OCI-M1 (cell line): Measurements from ENCODE around the gene CACNA2D2.
"Not testable (repeated sequence)": the region's sequence is repeated elsewhere in the genome, so short reads cannot be mapped to it uniquely, and the experiment has no call there.

Experiments
- DNase-seq: peaks from one replicate; lab custom pipeline; 2025; lab: John Stamatoyannopoulos, UW

Gene CACNA2D2

GRCh38 chr3:50530001-50530970 lies 26.9 kb upstream of the CACNA2D2 start:
- no peak for DNase-seq

GRCh38 chr3:50525987-50526386 lies 22.6 kb upstream of the CACNA2D2 start:
- peak; percentile 79 for DNase-seq

GRCh38 chr3:50525191-50525910 lies 21.9 kb upstream of the CACNA2D2 start:
- no peak for DNase-seq

DNA sequence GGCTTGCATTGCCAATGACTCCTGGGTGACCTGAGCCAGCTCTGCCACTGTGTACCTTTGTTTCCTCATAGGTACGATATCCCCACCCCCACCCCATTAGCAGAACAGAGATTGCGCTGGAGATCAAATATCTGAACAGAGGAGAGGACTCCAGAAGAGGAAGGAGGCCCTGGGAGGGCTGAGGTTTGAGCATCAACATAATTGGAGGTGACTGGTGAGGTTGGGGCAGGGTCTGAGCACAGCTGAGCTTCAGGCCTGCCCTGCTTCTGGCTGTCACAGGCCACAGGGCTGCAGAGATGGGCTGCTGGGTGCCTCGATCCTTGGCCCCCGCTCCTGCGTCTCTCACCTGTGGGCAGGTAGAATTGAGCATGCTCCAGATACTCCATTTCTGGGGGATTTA lies 21.3 kb upstream of the CACNA2D2 start:
- no peak for DNase-seq

DNA sequence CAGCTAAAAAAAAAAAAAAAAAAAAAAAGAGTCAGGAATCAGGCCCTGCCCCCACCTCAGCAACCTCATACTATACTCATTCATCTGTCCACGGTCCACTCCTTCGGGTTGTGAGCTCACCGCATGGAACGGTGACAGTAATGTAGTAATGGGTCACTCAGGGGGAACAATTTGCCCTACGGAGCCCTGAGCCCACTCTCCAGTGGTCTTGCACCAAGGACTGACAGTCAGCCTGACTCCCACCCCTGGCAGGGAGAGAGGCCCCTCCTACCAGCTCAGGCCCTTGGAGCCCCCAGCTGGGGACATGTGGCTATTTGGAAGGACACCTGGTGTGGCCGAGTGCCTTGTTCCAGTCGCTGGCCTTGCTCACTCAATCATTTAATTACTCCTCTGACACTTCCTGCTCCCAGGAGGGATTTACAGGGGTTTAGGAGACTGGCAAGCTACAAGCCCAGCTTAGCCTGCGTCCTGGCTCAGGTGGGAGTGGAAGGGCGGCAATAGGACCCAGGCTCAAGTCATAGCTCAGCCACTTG lies 19.9 kb upstream of the CACNA2D2 start:
- no peak for DNase-seq

- DNase-seq, result no peak
Observed at GRCh38 chr3:50521572-50521971, 18.1 kb upstream of the CACNA2D2 start.

DNA sequence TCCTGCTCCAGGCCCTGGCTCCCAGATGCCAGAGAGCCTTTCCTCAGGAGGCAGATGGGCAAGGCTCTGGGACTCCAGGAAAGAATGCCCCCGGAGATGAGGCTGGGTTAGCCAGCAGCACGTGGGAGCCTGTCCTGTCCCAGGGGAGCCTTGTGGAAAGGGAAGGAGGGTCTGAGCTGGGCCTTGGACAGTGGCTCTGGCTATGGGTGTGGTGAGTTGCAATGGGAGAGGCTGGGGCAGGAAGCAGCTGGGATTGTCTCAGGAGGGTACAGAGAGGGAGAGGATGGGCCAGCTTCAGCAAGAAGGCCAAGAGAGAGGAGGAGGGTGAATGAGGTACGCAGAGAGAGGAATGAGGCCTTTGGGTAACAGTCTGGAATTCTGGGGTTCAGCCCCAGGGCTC lies 17.4 kb upstream of the CACNA2D2 start:
- no peak for DNase-seq

- DNase-seq, result peak; percentile 66
Observed at GRCh38 chr3:50519471-50520089, 16.1 kb upstream of the CACNA2D2 start.

DNA sequence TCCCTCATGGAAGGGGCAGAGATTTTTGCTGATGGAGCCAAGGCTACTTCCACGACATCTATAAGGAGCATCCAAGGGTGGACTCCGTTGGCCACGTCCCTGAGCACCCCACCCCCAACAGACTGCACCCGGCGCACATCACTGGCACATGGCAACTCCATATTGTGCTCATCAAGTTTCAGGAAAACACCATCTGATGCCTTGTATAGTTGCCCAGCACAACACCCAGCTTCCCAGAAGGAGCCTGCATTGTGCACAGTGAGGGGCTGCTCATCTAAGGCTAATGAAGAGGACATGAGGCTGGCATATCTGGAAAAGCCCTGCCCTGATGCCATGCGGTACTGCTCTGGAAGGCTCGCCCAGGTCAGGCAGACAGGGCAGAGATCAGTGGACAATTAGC lies 15.0 kb upstream of the CACNA2D2 start:
- DNase-seq, result no peak

GRCh38 chr3:50517721-50518206 lies 14.3 kb upstream of the CACNA2D2 start:
- no peak for DNase-seq

DNA sequence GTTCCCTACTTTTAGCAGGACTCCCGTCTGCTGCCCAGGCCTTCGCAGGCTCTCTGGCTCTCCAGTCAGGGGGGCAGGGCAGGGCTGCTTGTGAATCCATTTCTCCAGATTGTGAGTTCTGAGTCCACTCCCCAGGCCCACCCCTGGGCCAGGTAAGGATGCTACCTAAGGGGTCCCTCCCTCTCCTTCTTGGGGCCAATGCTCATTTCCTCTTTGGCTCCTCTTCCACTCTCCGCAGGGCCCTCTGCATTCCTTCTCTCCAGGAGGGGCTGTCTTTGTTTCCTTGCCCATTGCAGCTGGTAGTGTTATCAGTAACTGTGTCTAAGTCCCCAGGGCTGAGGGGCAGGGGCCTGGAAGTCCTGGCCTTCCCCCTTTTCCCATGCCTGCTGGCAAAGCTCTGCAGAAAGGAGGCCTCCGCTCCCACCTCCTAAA lies 13.0 kb upstream of the CACNA2D2 start:
- no peak for DNase-seq

GRCh38 chr3:50515565-50516439 lies 12.4 kb upstream of the CACNA2D2 start:
- peak; percentile 3 for DNase-seq

DNA sequence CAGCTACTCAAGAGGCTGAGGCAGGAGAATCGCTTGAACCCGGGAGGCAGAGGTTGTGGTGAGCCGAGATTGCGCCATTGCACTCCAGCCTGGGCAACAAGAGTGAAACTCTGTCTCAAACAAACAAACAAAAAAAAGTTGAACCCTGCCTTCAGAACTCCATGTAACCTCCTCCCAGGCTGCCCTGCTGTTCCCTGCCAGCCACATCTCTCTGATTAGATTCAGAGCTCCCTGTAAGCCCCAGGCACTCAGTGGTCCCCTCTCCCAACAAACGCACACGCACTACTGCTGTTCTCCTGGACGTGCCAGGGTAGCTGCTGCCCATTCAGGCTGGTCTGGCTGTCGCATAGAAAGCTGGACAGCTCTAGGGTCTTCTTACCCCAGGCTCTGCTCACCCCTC lies 9.5 kb upstream of the CACNA2D2 start:
- DNase-seq, result not testable (repeated sequence)

DNA sequence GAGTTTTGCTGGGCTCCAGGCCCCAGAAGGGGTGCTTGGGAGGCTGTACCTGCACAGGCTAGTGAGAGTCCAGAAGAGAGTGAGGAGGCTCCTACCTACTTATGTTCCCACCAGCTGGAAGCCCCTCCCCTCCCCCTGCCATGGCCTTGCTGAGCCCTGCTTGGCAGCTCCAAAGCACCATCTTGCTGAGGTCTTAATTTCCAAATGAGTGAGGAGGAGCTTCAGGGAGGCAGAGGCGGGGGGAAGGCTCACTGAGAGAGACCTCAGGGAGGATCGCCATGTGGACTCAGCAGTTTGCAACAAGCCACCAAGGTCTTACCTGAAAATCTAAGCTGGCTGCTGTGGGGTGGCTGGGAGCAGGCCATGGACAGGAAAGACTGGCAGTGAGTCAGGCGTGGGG lies 8.7 kb upstream of the CACNA2D2 start:
- no peak for DNase-seq

DNA sequence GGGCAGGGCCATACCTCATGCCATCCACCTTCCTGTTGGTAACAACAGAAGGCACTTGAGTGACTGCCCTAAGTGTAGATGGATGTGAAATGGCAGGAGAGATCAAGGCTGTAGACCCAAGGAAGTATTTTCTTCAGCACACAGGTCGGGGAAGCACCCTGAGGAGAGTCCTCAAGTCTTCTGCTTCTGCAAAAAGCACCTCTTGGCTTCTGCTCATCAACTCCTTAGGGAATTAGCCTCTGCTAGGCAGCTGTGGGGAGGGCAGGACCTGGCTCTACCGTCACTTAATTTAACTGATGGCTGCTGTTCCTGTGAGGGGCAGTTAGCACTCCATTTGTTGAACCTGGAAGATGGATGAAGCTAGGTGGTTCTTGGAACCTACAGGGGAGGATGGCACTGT lies 6.9 kb upstream of the CACNA2D2 start:
- no peak for DNase-seq

GRCh38 chr3:50509715-50510114 lies 6.3 kb upstream of the CACNA2D2 start:
- DNase-seq, result no peak

GRCh38 chr3:50508821-50509220 lies 5.4 kb upstream of the CACNA2D2 start:
- DNase-seq, result no peak

GRCh38 chr3:50506169-50506568 lies 2.7 kb upstream of the CACNA2D2 start:
- no peak for DNase-seq

- DNase-seq, result no peak
Observed at GRCh38 chr3:50504681-50505080, 1.2 kb upstream of the CACNA2D2 start.

DNA sequence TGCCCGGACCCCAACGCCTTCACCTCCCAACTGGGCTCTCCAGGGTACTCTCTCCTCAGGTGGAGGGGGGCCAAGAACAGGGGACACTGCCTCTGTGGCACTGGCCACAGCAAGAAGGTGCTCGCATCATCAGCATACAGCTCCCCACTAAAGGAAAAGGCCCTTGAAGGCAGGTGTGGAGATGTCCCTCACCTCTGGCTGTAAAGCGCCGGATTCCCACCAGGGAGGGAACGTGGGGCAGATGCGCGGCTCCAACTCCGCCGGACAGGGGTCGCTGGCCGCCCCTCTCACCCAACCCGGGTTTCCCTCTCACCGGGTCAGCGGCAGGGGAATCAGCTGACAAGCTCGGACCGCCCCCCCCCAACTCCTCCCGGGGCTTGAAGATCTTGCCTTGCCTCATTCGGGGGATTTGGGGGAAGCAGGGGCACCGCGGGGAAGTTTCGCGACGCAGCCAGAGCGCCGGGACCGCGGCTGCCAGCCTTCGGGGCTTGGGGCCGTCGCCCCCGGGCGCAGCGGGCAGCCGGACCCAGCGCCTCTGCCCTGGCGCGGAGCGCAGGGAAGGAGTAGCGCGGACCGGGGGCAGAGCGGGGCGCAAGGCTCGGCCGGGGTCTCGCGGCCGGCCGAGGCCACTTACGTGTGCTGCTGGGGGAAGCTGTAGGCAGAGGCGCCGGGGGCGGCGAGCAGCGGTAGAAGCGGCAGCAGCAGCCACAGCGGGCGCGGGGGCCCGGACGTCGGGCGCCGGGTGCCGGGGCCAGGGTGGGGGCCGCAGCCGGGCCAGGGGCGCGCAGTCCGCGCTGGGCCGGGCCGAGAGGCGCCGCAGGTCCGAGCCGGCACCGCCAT lies 630 bp downstream of the CACNA2D2 start:
- no peak for DNase-seq
